ENCODE measurements around the gene RAB12. TPM values are rescaled to one million over a fixed set of nuclear protein-coding genes. Genes with fewer than 3 reads are reported as not detected.

Gene RAB12
- total RNA-seq, 1 experiment from 2014 or later = 51.3 TPM

GRCh38 chr18:8688816-8689215 is 79.6 kb downstream of the RAB12 start:
- H2BK5ac ChIP-seq (ENCODE audit: insufficient read length, low read length) = no peak overlapping the region
- no peaks in the 10 kb centered on the region for H3K79me2 ChIP-seq (ENCODE audit: insufficient read depth, low read length)
- no peak overlapping the region for H2BK120ac ChIP-seq (ENCODE audit: low read depth, low read length, poor library complexity, severe bottlenecking)
- H3K23ac ChIP-seq (ENCODE audit: insufficient read length, low read depth, low read length) = no peak overlapping the region
- H3K56ac ChIP-seq (ENCODE audit: insufficient read length, low read depth, low read length) = no peak overlapping the region
- no peaks in the 10 kb centered on the region for H3K9me3 ChIP-seq (ENCODE audit: control insufficient read depth, low read depth, low read length)
- Mint-ChIP-seq H3K4me3 (no peak overlapping the region), H3K4me1 (peaks cover 41 to 44% of the 10 kb centered on the region in 2 experiments), H3K36me3 (ENCODE audit: insufficient read depth in 1 of 3, low read depth in 3 of 3) (no peaks in the 10 kb centered on the region), H3K27ac (no peak overlapping the region), H3K9me3 (no peaks in the 10 kb centered on the region), H3K27me3 (ENCODE audit: low read depth) (no peaks in the 10 kb centered on the region)
- H3K18ac ChIP-seq (ENCODE audit: insufficient read length, low read depth, low read length) = no peak overlapping the region
- no peak overlapping the region for H3K4ac ChIP-seq (ENCODE audit: low read depth, low read length)
- no peaks in the 10 kb centered on the region for H3K23me2 ChIP-seq (ENCODE audit: insufficient read length, low read depth, low read length, poor library complexity, severe bottlenecking)
- H2AFZ ChIP-seq (ENCODE audit: low read length) = no peak overlapping the region
- no peak overlapping the region for H3T11ph ChIP-seq (ENCODE audit: low read length)
- no peak for DNase-seq
- WGBS (ENCODE audit: extremely low coverage, insufficient read length, low lambda C conversion rate) = no CpG with 5 or more reads among the region's 8 CpGs
- H3K4me2 ChIP-seq (ENCODE audit: insufficient read depth, insufficient read length, low read length) = no peak overlapping the region
- H2AK5ac ChIP-seq (ENCODE audit: insufficient read length, low read length) = no peak overlapping the region
- H3K27me3 ChIP-seq (ENCODE audit: insufficient read depth, low read length) = no peaks in the 10 kb centered on the region
- no peak overlapping the region for H2BK15ac ChIP-seq (ENCODE audit: low read depth, low read length)
- H3K79me1 ChIP-seq (ENCODE audit: insufficient read depth, low read depth, low read length, poor library complexity, severe bottlenecking) = no peaks in the 10 kb centered on the region
- peaks cover 10% of the 10 kb centered on the region; the same call in 1 of the 2 replicates for H3K4me1 ChIP-seq (ENCODE audit: insufficient read depth, low read length)
- H2BK20ac ChIP-seq (ENCODE audit: low read depth, low read length, poor library complexity, severe bottlenecking) = no peak overlapping the region
- no peak for TF ChIP-seq CTCF (conservative IDR thresholded peaks at IDR 0.05)
- H3K27ac ChIP-seq (ENCODE audit: insufficient read length, low read depth, low read length) = no peak overlapping the region
- no peak overlapping the region for H4K91ac ChIP-seq (ENCODE audit: insufficient read length, low read depth, low read length)
- no peak overlapping the region for H4K5ac ChIP-seq (ENCODE audit: insufficient read length, low read depth, low read length)
- no peak overlapping the region for H3K14ac ChIP-seq (ENCODE audit: insufficient read depth, low read length)
- H3K9ac ChIP-seq (ENCODE audit: extremely low read depth, insufficient read length, low read length) = no peak overlapping the region
- H4K8ac ChIP-seq (replicated peaks; ENCODE audit: insufficient read length, low read depth, low read length) = no peak overlapping the region
- H4K20me1 ChIP-seq (ENCODE audit: control insufficient read depth, insufficient read depth, insufficient read length) = no peaks in the 10 kb centered on the region
- H2BK12ac ChIP-seq (ENCODE audit: insufficient read length, low read depth, low read length) = no peak overlapping the region

Other genes with a start within 250 kb of the RAB12 start
- gene MTCL1, start 96.1 kb downstream of the RAB12 start, total RNA-seq (2021) = 45.1 and 50.7 TPM in 2 replicates